H9 (cell line): ENCODE results near the gene NPAS2. TPM values are rescaled to one million over a fixed set of nuclear protein-coding genes. Genes with fewer than 3 reads are reported as not detected.

Experiments
- DNase-seq: peaks from one replicate; pipeline ENCODE4 v3.0.0-alpha.2; 2017
- H2AFZ ChIP-seq: one replicate; pipeline ENCODE4 v1.6.1; 2013; ENCODE audit warnings: mild to moderate bottlenecking, low read length, control low read depth, moderate library complexity
- H2AK5ac ChIP-seq: 2 replicates; pipeline ENCODE4 v1.6.1; 2013; ENCODE audit warnings: low read length, control low read depth, mixed read lengths; ENCODE audit not compliant: insufficient read length
- H2BK120ac ChIP-seq: one replicate; pipeline ENCODE4 v1.6.1; 2013; ENCODE audit warnings: low read depth, mild to moderate bottlenecking, low read length, control low read depth, inconsistent platforms; ENCODE audit not compliant: poor library complexity, severe bottlenecking
- H2BK12ac ChIP-seq: 2 replicates; pipeline ENCODE4 v1.6.1; 2013; ENCODE audit warnings: low read length, control low read depth, mixed read lengths, low read depth; ENCODE audit not compliant: insufficient read length
- H2BK15ac ChIP-seq: 2 replicates; pipeline ENCODE4 v1.6.1; 2013; ENCODE audit warnings: low read depth, low read length, control low read depth
- H2BK20ac ChIP-seq: one replicate; pipeline ENCODE4 v1.6.1; 2013; ENCODE audit warnings: low read depth, mild to moderate bottlenecking, low read length, control low read depth, inconsistent platforms; ENCODE audit not compliant: poor library complexity, severe bottlenecking
- H2BK5ac ChIP-seq: 2 replicates; pipeline ENCODE4 v1.6.1; 2013; ENCODE audit warnings: low read length, control low read depth, mixed read lengths; ENCODE audit not compliant: insufficient read length
- H3K14ac ChIP-seq: 2 replicates; pipeline ENCODE4 v1.6.1; 2013; ENCODE audit warnings: low read length, control low read depth; ENCODE audit not compliant: insufficient read depth
- H3K18ac ChIP-seq: 2 replicates; pipeline ENCODE4 v1.6.1; 2013; ENCODE audit warnings: low read depth, mild to moderate bottlenecking, mixed read lengths, low read length, control low read depth; ENCODE audit not compliant: insufficient read length
- H3K23ac ChIP-seq: 2 replicates; pipeline ENCODE4 v1.6.1; 2013; ENCODE audit warnings: low read length, control low read depth, mixed read lengths, low read depth; ENCODE audit not compliant: insufficient read length
- H3K23me2 ChIP-seq: 2 replicates; pipeline ENCODE4 v1.6.1; 2013; ENCODE audit warnings: low read depth, mild to moderate bottlenecking, mixed read lengths, low read length, control low read depth; ENCODE audit not compliant: insufficient read length, poor library complexity, severe bottlenecking
- H3K27ac ChIP-seq: 2 replicates; pipeline ENCODE4 v1.5.1; 2013; ENCODE audit warnings: low read length, control low read depth, mixed read lengths, low read depth; ENCODE audit not compliant: insufficient read length
- H3K27me3 ChIP-seq: 2 replicates; pipeline ENCODE4 v1.6.1; 2013; ENCODE audit warnings: low read length, control low read depth, inconsistent platforms; ENCODE audit not compliant: insufficient read depth
- H3K4ac ChIP-seq: 2 replicates; pipeline ENCODE4 v1.6.1; 2013; ENCODE audit warnings: low read depth, mild to moderate bottlenecking, control low read depth, inconsistent platforms, low read length, moderate library complexity
- H3K4me1 ChIP-seq: 2 replicates; pipeline ENCODE4 v1.6.1; 2013; ENCODE audit warnings: low read length, control low read depth, inconsistent platforms; ENCODE audit not compliant: insufficient read depth
- H3K4me2 ChIP-seq: 2 replicates; pipeline ENCODE4 v1.6.1; 2013; ENCODE audit warnings: low read length, control low read depth, mixed read lengths; ENCODE audit not compliant: insufficient read length, insufficient read depth
- H3K56ac ChIP-seq: 2 replicates; pipeline ENCODE4 v1.6.1; 2013; ENCODE audit warnings: low read depth, mild to moderate bottlenecking, mixed read lengths, low read length, control low read depth; ENCODE audit not compliant: insufficient read length
- H3K79me1 ChIP-seq: 2 replicates; pipeline ENCODE4 v1.6.1; 2013; ENCODE audit warnings: low read depth, mild to moderate bottlenecking, moderate library complexity, low read length, control low read depth, inconsistent platforms; ENCODE audit not compliant: insufficient read depth, poor library complexity, severe bottlenecking
- H3K79me2 ChIP-seq: 2 replicates; pipeline ENCODE4 v1.6.1; 2013; ENCODE audit warnings: low read length, control low read depth, inconsistent platforms; ENCODE audit not compliant: insufficient read depth
- H3K9ac ChIP-seq: 2 replicates; pipeline ENCODE4 v1.6.1; 2013; ENCODE audit warnings: low read length, control low read depth, mixed read lengths; ENCODE audit not compliant: insufficient read length; ENCODE audit errors: extremely low read depth
- H3K9me3 ChIP-seq: one replicate; pipeline ENCODE4 v1.6.1; 2013; ENCODE audit warnings: low read depth, low read length, inconsistent platforms; ENCODE audit not compliant: control insufficient read depth
- H3T11ph ChIP-seq: one replicate; pipeline ENCODE4 v1.6.1; 2013; ENCODE audit warnings: mild to moderate bottlenecking, low read length, control low read depth, inconsistent platforms
- H4K20me1 ChIP-seq: one replicate; pipeline ENCODE4 v1.6.1; 2013; ENCODE audit not compliant: control insufficient read depth, insufficient read length, insufficient read depth
- H4K5ac ChIP-seq: 2 replicates; pipeline ENCODE4 v1.6.1; 2013; ENCODE audit warnings: low read depth, mild to moderate bottlenecking, mixed read lengths, low read length, control low read depth; ENCODE audit not compliant: insufficient read length
- H4K8ac ChIP-seq: replicated peaks from 2 replicates; pipeline ENCODE4 v1.6.1; 2013; ENCODE audit warnings: low read length, control low read depth, mixed read lengths, low read depth; ENCODE audit not compliant: insufficient read length
- H4K91ac ChIP-seq: 2 replicates; pipeline ENCODE4 v1.6.1; 2013; ENCODE audit warnings: low read depth, mild to moderate bottlenecking, moderate library complexity, mixed read lengths, low read length, control low read depth; ENCODE audit not compliant: insufficient read length
- H3K27ac Mint-ChIP-seq, 3 experiments: 2 replicates in 2 of 3; 3 replicates in 1 of 3; pipeline ENCODE4 v1.8.0; 2020 to 2021; ENCODE audit warnings: mixed read lengths in 3 of 3, mild to moderate bottlenecking in 1 of 3, moderate library complexity in 1 of 3
- H3K27me3 Mint-ChIP-seq: 2 replicates; pipeline ENCODE4 v1.8.0; 2021; ENCODE audit warnings: low read depth, mild to moderate bottlenecking, moderate library complexity, mixed read lengths
- H3K36me3 Mint-ChIP-seq, 3 experiments: 2 replicates in 2 of 3; 3 replicates in 1 of 3; pipeline ENCODE4 v1.8.0; 2020 to 2021; ENCODE audit warnings: low read depth in 3 of 3, mixed read lengths in 3 of 3; ENCODE audit not compliant: insufficient read depth in 1 of 3
- H3K4me1 Mint-ChIP-seq, 2 experiments: 2 replicates each; pipeline ENCODE4 v1.8.0; 2020; ENCODE audit warnings: mixed read lengths in 2 of 2
- H3K4me3 Mint-ChIP-seq, 2 experiments: 2 replicates in 1 of 2; 3 replicates in 1 of 2; pipeline ENCODE4 v1.8.0; 2020 to 2021; ENCODE audit warnings: mild to moderate bottlenecking in 2 of 2, mixed read lengths in 2 of 2, moderate library complexity in 1 of 2
- H3K9me3 Mint-ChIP-seq, 2 experiments: 2 replicates in 1 of 2; 3 replicates in 1 of 2; pipeline ENCODE4 v1.8.0; 2020; ENCODE audit warnings: mild to moderate bottlenecking in 2 of 2, mixed read lengths in 2 of 2, moderate library complexity in 1 of 2
- CTCF ChIP-seq: fragments of 200-600 bp; sonication (generic); conservative IDR thresholded peaks from 3 replicates; pipeline ENCODE4 v1.8.0; 2021; ENCODE audit warnings: antibody characterized with exemption, mild to moderate bottlenecking
- WGBS: extraction: QIAGEN DNeasy Blood & Tissue Kit; methylation state at CpG from one replicate; pipeline ENCODE4 v1.1.7; 2013; ENCODE audit warnings: missing lambda C conversion rate, low lambda C conversion rate, mixed read lengths; ENCODE audit not compliant: insufficient read length; ENCODE audit errors: extremely low coverage; 5-methylcytosine and 5-hydroxymethylcytosine counted together
- total RNA-seq: library from RNA; stranded (reverse); gene quantifications from 2 replicates; pipeline ENCODE4 v1.2.1, GENCODE V29; 2021

Gene NPAS2
- total RNA-seq, 1 experiment from 2014 or later: 1.3 TPM

GRCh38 chr2:100953406-100954043 is 133.6 kb downstream of the NPAS2 start:
- H4K5ac ChIP-seq: no peak overlapping the region
- no peak overlapping the region for H3K14ac ChIP-seq
- H3K9ac ChIP-seq: no peak overlapping the region
- peaks cover 5% of the 10 kb centered on the region; the same call in 1 of the 2 replicates for H3K4me1 ChIP-seq
- no peak for DNase-seq
- WGBS: no CpG with 5 or more reads among the region's 11 CpGs
- Mint-ChIP-seq H3K27ac (peak overlapping the region in 1 of 3 experiments; percentile 15; a peak in 1 of 7 replicates), H3K4me3 (no peak overlapping the region), H3K9me3 (no peaks in the 10 kb centered on the region), H3K4me1 (peaks cover 36 to 37% of the 10 kb centered on the region in 2 experiments), H3K27me3 (no peaks in the 10 kb centered on the region), H3K36me3 (no peaks in the 10 kb centered on the region)
- H4K91ac ChIP-seq: no peak overlapping the region
- no peak overlapping the region for H2BK20ac ChIP-seq
- H3K23ac ChIP-seq: no peak overlapping the region
- H3K23me2 ChIP-seq: no peaks in the 10 kb centered on the region
- no peak overlapping the region for H2AFZ ChIP-seq
- H3K27me3 ChIP-seq: no peaks in the 10 kb centered on the region
- no peaks in the 10 kb centered on the region for H3K9me3 ChIP-seq
- no peak overlapping the region for H2BK5ac ChIP-seq
- H2AK5ac ChIP-seq: no peak overlapping the region
- no peak for TF ChIP-seq CTCF
- no peaks in the 10 kb centered on the region for H3K79me2 ChIP-seq
- no peak overlapping the region for H3K4me2 ChIP-seq
- H3K79me1 ChIP-seq: no peaks in the 10 kb centered on the region
- no peak overlapping the region for H2BK15ac ChIP-seq
- no peak overlapping the region for H3K4ac ChIP-seq
- H3T11ph ChIP-seq: no peak overlapping the region
- H2BK120ac ChIP-seq: no peak overlapping the region
- H3K27ac ChIP-seq: no peak overlapping the region
- no peak overlapping the region for H3K18ac ChIP-seq
- H3K56ac ChIP-seq: no peak overlapping the region
- no peak overlapping the region for H2BK12ac ChIP-seq
- no peak overlapping the region for H4K8ac ChIP-seq
- no peaks in the 10 kb centered on the region for H4K20me1 ChIP-seq
